ENCODE data around the gene TNFAIP3.

Gene TNFAIP3

DNA sequence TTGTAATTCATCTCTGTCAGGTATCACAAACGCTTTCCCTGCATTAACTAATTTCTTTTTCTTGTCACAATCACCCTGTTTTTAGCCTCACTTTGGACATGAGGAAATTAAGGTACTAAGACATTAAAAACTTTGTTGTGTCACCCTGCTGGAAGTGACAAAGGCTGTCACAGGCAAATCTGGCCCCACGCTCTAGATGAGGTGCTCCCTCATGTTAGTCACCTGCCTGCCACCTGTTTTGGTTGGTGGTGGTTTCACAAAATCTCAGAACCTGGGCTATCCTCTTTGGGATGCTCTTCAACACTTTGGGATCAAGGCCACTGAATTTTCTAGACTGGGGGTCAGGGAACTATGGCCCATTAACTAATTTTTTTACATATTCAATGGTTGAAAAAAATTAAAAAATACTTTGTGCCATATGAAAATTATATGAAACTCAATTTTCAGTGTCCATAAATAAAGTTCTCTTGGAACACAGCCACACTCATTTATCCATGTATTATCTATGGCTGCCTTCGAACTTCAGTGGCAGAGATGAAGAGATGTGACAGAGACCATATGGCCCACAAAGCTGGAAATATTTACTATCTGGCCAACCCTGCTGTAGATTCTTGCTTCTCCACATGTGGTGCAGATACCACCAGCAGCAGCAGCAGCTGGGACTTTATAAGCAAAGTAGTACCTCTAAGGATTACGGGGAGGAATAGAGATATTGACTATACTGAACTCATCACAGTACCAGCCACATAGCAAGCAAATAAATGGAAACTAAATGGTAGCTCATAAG lies 16.1 kb upstream of the TNFAIP3 start:
- H3K36me3 ChIP-seq (ENCODE audit: control insufficient read depth in 1 of 2, insufficient read depth in 2 of 2, low read length in 2 of 2) = no peaks in the 10 kb centered on the region
- H3K9me3 ChIP-seq (ENCODE audit: control insufficient read depth in 1 of 2, low read length in 2 of 2) = no peaks in the 10 kb centered on the region
- no peak overlapping the region for H3K4me3 ChIP-seq (ENCODE audit: low read depth in 1 of 2, low read length in 2 of 2)
- H3K27me3 ChIP-seq (ENCODE audit: control insufficient read depth in 1 of 2, insufficient read depth in 2 of 2, low read length in 2 of 2) = no peaks in the 10 kb centered on the region
- H3K4me1 ChIP-seq (ENCODE audit: control insufficient read depth in 1 of 2, insufficient read depth in 2 of 2, low read length in 2 of 2) = no peaks in the 10 kb centered on the region
- no peak overlapping the region for H3K9ac ChIP-seq (ENCODE audit: low read depth in 1 of 2, low read length in 2 of 2)
- no peak overlapping the region for H3K27ac ChIP-seq (ENCODE audit: low read depth, low read length)

DNA sequence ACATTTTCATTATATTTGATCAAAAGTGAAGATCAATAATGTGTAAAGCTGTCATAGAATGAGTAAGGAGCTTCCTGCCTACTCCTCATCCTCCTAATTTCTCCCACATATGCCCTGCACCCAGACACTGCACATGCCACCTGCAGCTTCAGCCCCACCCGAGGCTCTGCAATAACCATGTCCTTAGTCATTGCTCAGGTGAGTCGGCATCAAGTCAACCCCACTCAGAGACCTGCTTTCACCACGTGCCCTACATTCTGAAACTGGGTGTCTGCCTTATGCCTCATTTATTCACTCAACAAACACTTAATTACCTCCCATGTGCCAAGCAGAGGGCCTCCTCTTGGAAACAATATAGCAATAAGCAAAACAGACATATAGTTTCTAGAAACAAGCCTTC lies 15.4 kb upstream of the TNFAIP3 start:
- Histone ChIP-seq H3K9me3 (ENCODE audit: control insufficient read depth in 1 of 2, low read length in 2 of 2) (no peaks in the 10 kb centered on the region), H3K4me1 (ENCODE audit: control insufficient read depth in 1 of 2, insufficient read depth in 2 of 2, low read length in 2 of 2) (no peaks in the 10 kb centered on the region), H3K27ac (ENCODE audit: low read depth, low read length) (no peak overlapping the region), H3K27me3 (ENCODE audit: control insufficient read depth in 1 of 2, insufficient read depth in 2 of 2, low read length in 2 of 2) (no peaks in the 10 kb centered on the region), H3K36me3 (ENCODE audit: control insufficient read depth in 1 of 2, insufficient read depth in 2 of 2, low read length in 2 of 2) (no peaks in the 10 kb centered on the region), H3K9ac (ENCODE audit: low read depth in 1 of 2, low read length in 2 of 2) (no peak overlapping the region), H3K4me3 (ENCODE audit: low read depth in 1 of 2, low read length in 2 of 2) (no peak overlapping the region)

DNA sequence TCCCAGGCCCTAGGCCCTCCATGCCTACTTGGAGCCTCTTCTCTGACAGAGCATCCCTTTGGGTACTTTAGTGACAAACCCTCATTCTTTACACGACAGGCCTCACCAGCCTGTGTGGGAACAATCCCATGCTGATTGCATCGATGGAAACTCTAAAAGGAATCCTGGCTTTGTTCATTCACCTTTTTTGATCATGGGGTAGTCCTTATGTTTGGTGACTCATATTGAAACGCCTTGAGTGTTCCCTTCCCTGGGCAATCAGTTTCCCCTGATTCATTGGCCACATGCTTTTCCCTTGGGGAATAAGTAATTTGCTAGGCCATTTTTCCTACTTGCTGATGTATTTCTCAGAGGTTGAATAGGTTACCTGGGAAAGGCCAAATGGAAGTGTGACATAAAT lies 14.7 kb upstream of the TNFAIP3 start:
- H3K27ac ChIP-seq (ENCODE audit: low read depth, low read length) = no peak overlapping the region
- no peaks in the 10 kb centered on the region for H3K27me3 ChIP-seq (ENCODE audit: control insufficient read depth in 1 of 2, insufficient read depth in 2 of 2, low read length in 2 of 2)
- H3K4me1 ChIP-seq (ENCODE audit: control insufficient read depth in 1 of 2, insufficient read depth in 2 of 2, low read length in 2 of 2) = no peaks in the 10 kb centered on the region
- no peak overlapping the region for H3K9ac ChIP-seq (ENCODE audit: low read depth in 1 of 2, low read length in 2 of 2)
- H3K36me3 ChIP-seq (ENCODE audit: control insufficient read depth in 1 of 2, insufficient read depth in 2 of 2, low read length in 2 of 2) = no peaks in the 10 kb centered on the region
- no peaks in the 10 kb centered on the region for H3K9me3 ChIP-seq (ENCODE audit: control insufficient read depth in 1 of 2, low read length in 2 of 2)
- H3K4me3 ChIP-seq (ENCODE audit: low read depth in 1 of 2, low read length in 2 of 2) = no peak overlapping the region

DNA sequence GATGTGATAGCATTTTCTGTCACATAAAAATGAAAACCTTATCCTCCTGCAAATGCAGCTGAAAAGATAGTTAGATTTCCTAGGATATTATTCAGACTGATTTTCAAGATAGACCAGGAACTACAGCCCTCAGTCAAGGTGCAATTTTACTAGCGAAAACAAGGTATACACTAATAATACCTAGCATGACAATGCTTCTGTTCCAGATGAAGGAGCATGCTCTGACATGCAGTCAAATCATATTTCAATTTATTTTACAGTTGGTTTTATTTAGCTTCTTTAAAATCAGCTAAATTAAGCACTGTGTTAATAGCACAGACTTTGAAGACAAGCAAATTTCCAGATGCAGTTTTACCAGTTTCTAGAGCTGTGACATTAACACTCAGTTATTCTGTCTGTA lies 14.2 kb upstream of the TNFAIP3 start:
- H3K36me3 ChIP-seq (ENCODE audit: control insufficient read depth in 1 of 2, insufficient read depth in 2 of 2, low read length in 2 of 2) = no peaks in the 10 kb centered on the region
- H3K4me3 ChIP-seq (ENCODE audit: low read depth in 1 of 2, low read length in 2 of 2) = no peak overlapping the region
- no peaks in the 10 kb centered on the region for H3K27me3 ChIP-seq (ENCODE audit: control insufficient read depth in 1 of 2, insufficient read depth in 2 of 2, low read length in 2 of 2)
- H3K9me3 ChIP-seq (ENCODE audit: control insufficient read depth in 1 of 2, low read length in 2 of 2) = no peaks in the 10 kb centered on the region
- H3K4me1 ChIP-seq (ENCODE audit: control insufficient read depth in 1 of 2, insufficient read depth in 2 of 2, low read length in 2 of 2) = no peaks in the 10 kb centered on the region
- H3K27ac ChIP-seq (ENCODE audit: low read depth, low read length) = no peak overlapping the region
- H3K9ac ChIP-seq (ENCODE audit: low read depth in 1 of 2, low read length in 2 of 2) = no peak overlapping the region

DNA sequence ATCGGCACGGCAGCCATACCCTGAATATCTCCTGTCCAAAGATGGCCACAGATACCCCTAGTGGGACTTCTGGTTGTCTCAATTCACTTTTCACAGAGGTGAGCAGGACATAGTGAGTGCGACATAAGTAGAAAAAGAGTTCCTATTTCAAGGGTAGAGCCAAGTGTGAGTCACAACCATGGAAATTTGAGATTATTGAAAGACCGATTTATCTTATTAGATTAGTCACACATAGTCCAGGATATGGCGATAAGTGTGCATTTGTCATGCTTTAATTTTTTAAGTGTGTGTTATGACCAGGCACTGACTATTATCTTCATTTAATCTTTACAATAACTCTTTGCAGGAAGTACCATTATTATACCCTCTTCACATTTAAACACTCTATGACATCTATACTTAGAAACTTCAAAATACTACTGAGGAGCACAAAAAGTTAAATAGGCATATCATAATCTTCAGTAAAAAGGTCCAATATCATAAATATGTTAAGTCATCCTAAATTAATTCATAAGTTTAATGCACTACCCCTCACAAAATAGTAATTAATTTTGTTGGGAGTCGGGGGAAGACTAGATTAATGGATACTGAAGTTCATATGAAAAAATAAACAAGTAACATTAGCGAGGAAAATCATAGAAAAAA lies 13.4 kb upstream of the TNFAIP3 start:
- Histone ChIP-seq H3K4me1 (ENCODE audit: control insufficient read depth in 1 of 2, insufficient read depth in 2 of 2, low read length in 2 of 2) (no peaks in the 10 kb centered on the region), H3K9ac (ENCODE audit: low read depth in 1 of 2, low read length in 2 of 2) (no peak overlapping the region), H3K27ac (ENCODE audit: low read depth, low read length) (no peak overlapping the region)

DNA sequence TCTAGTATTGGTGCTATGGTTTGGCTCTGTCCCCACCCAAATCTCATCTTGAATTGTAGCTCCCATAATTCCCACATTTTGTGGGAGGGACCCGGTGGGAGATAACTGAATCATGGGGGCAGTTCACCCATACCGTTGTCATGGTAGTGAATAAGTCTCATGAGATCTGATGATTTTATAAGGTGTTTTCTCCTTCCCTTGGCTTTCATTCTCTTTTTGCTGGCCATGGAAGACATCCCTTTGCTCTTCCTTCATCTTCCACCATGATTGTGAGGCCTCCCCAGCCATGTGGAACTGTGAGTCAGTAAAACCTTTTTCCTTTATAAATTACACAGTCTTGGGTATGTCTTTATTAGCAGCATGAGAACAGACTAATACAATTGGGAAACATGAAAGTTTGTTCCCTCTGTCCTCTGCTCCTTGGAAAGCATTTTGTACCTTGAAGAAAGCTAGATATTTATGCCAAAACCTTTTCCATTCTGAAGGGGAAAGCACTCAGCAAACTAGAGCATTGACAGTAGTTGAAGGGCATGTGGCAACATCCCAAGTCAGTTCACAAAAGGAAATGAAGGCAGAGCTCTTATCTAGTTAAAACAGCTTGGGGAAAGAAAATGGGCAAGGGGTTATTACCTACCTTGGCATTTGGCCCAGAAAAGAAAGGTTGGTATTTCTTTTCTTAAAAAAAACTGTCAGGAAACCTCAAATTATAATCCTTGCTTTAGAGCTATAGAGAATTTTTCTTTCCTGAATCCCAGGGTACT lies 10.7 kb upstream of the TNFAIP3 start:
- no peak overlapping the region for H3K27ac ChIP-seq (ENCODE audit: low read depth, low read length)
- H3K27me3 ChIP-seq (ENCODE audit: control insufficient read depth in 1 of 2, insufficient read depth in 2 of 2, low read length in 2 of 2) = no peaks in the 10 kb centered on the region
- no peak overlapping the region for H3K9ac ChIP-seq (ENCODE audit: low read depth in 1 of 2, low read length in 2 of 2)
- H3K4me3 ChIP-seq (ENCODE audit: low read depth in 1 of 2, low read length in 2 of 2) = no peak overlapping the region
- no peaks in the 10 kb centered on the region for H3K36me3 ChIP-seq (ENCODE audit: control insufficient read depth in 1 of 2, insufficient read depth in 2 of 2, low read length in 2 of 2)
- no peaks in the 10 kb centered on the region for H3K4me1 ChIP-seq (ENCODE audit: control insufficient read depth in 1 of 2, insufficient read depth in 2 of 2, low read length in 2 of 2)
- no peaks in the 10 kb centered on the region for H3K9me3 ChIP-seq (ENCODE audit: control insufficient read depth in 1 of 2, low read length in 2 of 2)

More for the DNA sequence above, 13.4 kb upstream of the TNFAIP3 start:
- Histone ChIP-seq H3K4me3 (ENCODE audit: low read depth in 1 of 2, low read length in 2 of 2) (no peak overlapping the region), H3K36me3 (ENCODE audit: control insufficient read depth in 1 of 2, insufficient read depth in 2 of 2, low read length in 2 of 2) (no peaks in the 10 kb centered on the region), H3K9me3 (ENCODE audit: control insufficient read depth in 1 of 2, low read length in 2 of 2) (no peaks in the 10 kb centered on the region), H3K27me3 (ENCODE audit: control insufficient read depth in 1 of 2, insufficient read depth in 2 of 2, low read length in 2 of 2) (no peaks in the 10 kb centered on the region)

DNA sequence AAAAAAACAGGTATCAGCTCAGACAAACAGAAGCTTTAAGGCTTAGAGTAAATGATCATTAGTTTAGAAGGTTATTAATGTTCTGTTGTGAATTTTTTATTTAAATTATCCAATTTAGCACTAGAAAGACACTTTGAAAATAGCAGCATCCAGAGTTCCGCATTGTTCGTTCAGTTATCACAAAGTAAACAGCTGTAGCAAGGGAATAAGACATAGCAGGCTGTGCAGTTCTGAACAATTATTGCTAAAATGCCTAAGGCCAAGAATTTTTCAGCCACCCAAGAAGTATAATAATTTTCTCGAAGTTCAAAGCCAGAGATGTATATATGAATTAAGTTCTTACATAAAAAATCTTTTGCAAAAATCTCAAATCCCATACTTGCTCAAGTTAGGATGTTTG lies 8.0 kb upstream of the TNFAIP3 start:
- Histone ChIP-seq H3K4me1 (ENCODE audit: control insufficient read depth in 1 of 2, insufficient read depth in 2 of 2, low read length in 2 of 2) (no peaks in the 10 kb centered on the region), H3K9ac (ENCODE audit: low read depth in 1 of 2, low read length in 2 of 2) (no peak overlapping the region), H3K27ac (ENCODE audit: low read depth, low read length) (no peak overlapping the region), H3K27me3 (ENCODE audit: control insufficient read depth in 1 of 2, insufficient read depth in 2 of 2, low read length in 2 of 2) (no peaks in the 10 kb centered on the region), H3K4me3 (ENCODE audit: low read depth in 1 of 2, low read length in 2 of 2) (no peak overlapping the region), H3K36me3 (ENCODE audit: control insufficient read depth in 1 of 2, insufficient read depth in 2 of 2, low read length in 2 of 2) (no peaks in the 10 kb centered on the region), H3K9me3 (ENCODE audit: control insufficient read depth in 1 of 2, low read length in 2 of 2) (no peaks in the 10 kb centered on the region)

DNA sequence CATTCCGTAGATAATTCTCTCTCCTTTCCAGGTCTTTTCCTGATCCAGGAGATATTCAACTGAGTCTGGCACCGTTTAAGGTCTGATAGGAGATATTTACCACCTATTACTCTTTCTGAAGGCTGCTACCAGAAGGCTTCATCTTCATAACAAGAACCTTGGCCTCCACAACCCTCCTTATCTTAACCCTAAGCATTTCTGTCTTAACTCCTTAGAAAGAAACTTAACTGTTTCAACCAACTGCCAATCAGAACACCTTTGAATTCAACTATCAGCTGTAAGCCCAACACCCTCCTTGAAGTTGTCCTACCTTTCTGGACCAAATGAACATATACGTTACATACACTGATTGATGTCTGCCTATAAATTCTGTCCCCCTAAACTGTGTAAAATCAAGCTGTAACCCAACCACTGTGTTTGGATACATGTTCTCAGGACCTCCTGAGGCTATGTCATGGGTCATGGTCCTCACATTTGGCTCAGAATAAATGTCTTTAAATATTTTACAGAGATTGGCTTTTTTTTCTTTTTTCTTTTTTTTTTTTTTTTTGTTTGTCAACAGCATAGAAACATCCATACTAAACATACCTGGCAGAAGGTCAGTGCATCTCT lies 6.6 kb upstream of the TNFAIP3 start:
- Histone ChIP-seq H3K9me3 (ENCODE audit: control insufficient read depth in 1 of 2, low read length in 2 of 2) (no peaks in the 10 kb centered on the region), H3K9ac (ENCODE audit: low read depth in 1 of 2, low read length in 2 of 2) (no peak overlapping the region), H3K4me3 (ENCODE audit: low read depth in 1 of 2, low read length in 2 of 2) (no peak overlapping the region), H3K27me3 (ENCODE audit: control insufficient read depth in 1 of 2, insufficient read depth in 2 of 2, low read length in 2 of 2) (no peaks in the 10 kb centered on the region), H3K36me3 (ENCODE audit: control insufficient read depth in 1 of 2, insufficient read depth in 2 of 2, low read length in 2 of 2) (no peaks in the 10 kb centered on the region), H3K27ac (ENCODE audit: low read depth, low read length) (no peak overlapping the region), H3K4me1 (ENCODE audit: control insufficient read depth in 1 of 2, insufficient read depth in 2 of 2, low read length in 2 of 2) (no peaks in the 10 kb centered on the region)

DNA sequence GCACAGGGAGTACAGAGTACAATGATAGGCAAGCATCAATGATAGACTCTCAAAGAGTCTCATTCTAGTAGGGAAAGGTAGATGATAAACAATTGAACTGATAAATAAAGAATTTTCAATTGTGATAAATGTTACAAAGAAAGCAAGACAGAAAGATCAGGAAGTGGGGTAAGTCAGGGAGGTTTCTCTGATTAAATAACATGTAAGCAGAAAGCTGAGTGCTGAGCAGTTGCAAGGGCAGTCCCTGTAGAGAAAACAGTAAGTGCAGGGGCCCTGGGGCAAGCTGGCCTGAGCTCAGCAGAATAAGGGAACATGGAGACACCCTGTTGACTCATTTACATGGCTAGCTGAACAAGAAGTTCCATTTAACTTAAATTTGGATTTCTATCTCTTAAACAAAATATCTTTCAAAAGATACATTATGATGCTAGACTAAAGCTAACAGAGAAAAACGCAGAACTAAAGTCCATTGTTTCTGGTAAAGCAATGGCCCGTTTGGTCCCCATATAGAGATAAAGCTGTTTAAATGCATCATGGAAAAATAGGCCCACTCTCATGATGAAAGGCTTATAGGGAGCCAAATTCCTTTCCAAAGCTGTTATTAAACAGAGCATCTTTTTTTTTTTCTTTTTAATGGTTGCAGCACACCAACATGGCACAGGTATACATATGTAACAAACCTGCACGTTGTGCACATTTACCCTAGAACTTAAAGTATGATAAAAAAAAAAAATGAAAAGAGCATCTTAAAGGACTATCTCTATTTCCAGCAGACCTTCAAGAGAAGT lies 5.3 kb upstream of the TNFAIP3 start:
- Histone ChIP-seq H3K36me3 (ENCODE audit: control insufficient read depth in 1 of 2, insufficient read depth in 2 of 2, low read length in 2 of 2) (no peaks in the 10 kb centered on the region), H3K9ac (ENCODE audit: low read depth in 1 of 2, low read length in 2 of 2) (no peak overlapping the region), H3K27me3 (ENCODE audit: control insufficient read depth in 1 of 2, insufficient read depth in 2 of 2, low read length in 2 of 2) (no peaks in the 10 kb centered on the region), H3K4me3 (ENCODE audit: low read depth in 1 of 2, low read length in 2 of 2) (no peak overlapping the region), H3K27ac (ENCODE audit: low read depth, low read length) (no peak overlapping the region), H3K9me3 (ENCODE audit: control insufficient read depth in 1 of 2, low read length in 2 of 2) (no peaks in the 10 kb centered on the region), H3K4me1 (ENCODE audit: control insufficient read depth in 1 of 2, insufficient read depth in 2 of 2, low read length in 2 of 2) (peaks cover 0 to 8% of the 10 kb centered on the region in 2 donors)
